Neural cell (in vitro differentiated cells): ENCODE results near the gene GSK3A.

ENCODE experiments used
- EP300 ChIP-seq: fragments of 450-650 bp; conservative IDR thresholded peaks from 2 replicates; pipeline ENCODE4 v1.6.1; 2014; ENCODE audit warnings: antibody characterized with exemption, mild to moderate bottlenecking, moderate library complexity; ENCODE audit not compliant: poor library complexity, severe bottlenecking
- EZH2 ChIP-seq: fragments of 200-600, 300-800 bp; shearing (Covaris generic), sonication (generic); IDR thresholded peaks from 2 replicates; pipeline ENCODE4 v1.6.1; 2014; ENCODE audit warnings: antibody characterized with exemption, low read length, borderline replicate concordance, mild to moderate bottlenecking; ENCODE audit not compliant: insufficient read depth, poor library complexity, severe bottlenecking
- TF ChIP-seq, protein P1 (sequence below): fragments of 450-650 bp; IDR thresholded peaks from 2 replicates; pipeline ENCODE4 v1.5.1; 2014; ENCODE audit warnings: antibody characterized with exemption, mild to moderate bottlenecking, moderate library complexity; ENCODE audit not compliant: poor library complexity, severe bottlenecking

DNA sequence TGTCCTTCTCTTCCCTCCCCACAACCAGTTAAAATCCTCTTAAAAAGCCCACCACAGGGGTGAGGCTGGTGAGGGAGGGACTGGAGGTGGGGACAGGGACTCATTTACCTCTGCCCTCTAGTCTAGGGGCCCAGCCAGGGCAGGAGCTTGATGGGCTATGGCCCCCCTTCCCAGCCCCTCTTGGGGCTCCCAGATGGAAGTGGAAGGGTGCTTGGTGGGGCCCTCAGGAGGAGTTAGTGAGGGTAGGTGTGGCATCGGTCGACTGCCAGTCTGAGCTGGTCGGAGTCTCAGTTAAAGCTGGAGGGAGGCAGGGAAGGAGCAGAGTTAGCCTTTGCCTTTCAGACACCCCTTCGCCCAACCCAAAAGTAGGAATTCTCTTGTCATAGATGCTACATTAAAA is 11.8 kb downstream of the GSK3A start:
- TF ChIP-seq, protein P1, sequence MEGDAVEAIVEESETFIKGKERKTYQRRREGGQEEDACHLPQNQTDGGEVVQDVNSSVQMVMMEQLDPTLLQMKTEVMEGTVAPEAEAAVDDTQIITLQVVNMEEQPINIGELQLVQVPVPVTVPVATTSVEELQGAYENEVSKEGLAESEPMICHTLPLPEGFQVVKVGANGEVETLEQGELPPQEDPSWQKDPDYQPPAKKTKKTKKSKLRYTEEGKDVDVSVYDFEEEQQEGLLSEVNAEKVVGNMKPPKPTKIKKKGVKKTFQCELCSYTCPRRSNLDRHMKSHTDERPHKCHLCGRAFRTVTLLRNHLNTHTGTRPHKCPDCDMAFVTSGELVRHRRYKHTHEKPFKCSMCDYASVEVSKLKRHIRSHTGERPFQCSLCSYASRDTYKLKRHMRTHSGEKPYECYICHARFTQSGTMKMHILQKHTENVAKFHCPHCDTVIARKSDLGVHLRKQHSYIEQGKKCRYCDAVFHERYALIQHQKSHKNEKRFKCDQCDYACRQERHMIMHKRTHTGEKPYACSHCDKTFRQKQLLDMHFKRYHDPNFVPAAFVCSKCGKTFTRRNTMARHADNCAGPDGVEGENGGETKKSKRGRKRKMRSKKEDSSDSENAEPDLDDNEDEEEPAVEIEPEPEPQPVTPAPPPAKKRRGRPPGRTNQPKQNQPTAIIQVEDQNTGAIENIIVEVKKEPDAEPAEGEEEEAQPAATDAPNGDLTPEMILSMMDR, result no peak
- TF ChIP-seq EZH2, result no peak
- no peak for TF ChIP-seq EP300
